ENCODE measurements around the gene TEF.

The TEF gene

DNA sequence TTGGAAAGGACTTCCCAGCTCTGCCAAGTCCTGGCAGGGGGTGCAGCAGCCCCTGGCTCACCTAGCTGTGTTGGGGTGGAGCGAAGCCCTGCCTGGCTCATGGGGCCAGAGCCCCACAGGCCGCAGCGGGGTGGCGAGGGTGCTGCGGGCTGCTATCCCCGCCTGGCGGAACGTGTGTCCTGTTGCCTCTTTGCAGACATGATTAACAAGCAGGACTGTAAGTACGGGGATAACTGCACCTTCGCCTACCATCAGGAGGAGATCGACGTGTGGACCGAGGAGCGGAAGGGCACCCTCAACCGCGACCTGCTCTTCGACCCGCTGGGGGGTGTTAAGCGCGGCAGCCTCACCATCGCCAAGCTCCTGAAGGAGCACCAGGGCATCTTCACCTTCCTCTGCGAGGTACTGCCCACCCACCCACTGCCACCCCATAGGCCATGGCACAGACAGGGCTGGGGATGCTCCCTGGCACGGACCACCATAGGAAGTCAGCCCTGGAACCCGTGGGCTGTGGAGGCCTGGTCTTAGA, 35.9 kb upstream of the TEF start:
- no peak for TF ChIP-seq ZFX (IDR thresholded peaks at IDR 0.05)
- TF ChIP-seq, protein P1, sequence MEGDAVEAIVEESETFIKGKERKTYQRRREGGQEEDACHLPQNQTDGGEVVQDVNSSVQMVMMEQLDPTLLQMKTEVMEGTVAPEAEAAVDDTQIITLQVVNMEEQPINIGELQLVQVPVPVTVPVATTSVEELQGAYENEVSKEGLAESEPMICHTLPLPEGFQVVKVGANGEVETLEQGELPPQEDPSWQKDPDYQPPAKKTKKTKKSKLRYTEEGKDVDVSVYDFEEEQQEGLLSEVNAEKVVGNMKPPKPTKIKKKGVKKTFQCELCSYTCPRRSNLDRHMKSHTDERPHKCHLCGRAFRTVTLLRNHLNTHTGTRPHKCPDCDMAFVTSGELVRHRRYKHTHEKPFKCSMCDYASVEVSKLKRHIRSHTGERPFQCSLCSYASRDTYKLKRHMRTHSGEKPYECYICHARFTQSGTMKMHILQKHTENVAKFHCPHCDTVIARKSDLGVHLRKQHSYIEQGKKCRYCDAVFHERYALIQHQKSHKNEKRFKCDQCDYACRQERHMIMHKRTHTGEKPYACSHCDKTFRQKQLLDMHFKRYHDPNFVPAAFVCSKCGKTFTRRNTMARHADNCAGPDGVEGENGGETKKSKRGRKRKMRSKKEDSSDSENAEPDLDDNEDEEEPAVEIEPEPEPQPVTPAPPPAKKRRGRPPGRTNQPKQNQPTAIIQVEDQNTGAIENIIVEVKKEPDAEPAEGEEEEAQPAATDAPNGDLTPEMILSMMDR (conservative IDR thresholded peaks at IDR 0.05), result no peak
- H3K27ac ChIP-seq, result no peak overlapping the region

DNA sequence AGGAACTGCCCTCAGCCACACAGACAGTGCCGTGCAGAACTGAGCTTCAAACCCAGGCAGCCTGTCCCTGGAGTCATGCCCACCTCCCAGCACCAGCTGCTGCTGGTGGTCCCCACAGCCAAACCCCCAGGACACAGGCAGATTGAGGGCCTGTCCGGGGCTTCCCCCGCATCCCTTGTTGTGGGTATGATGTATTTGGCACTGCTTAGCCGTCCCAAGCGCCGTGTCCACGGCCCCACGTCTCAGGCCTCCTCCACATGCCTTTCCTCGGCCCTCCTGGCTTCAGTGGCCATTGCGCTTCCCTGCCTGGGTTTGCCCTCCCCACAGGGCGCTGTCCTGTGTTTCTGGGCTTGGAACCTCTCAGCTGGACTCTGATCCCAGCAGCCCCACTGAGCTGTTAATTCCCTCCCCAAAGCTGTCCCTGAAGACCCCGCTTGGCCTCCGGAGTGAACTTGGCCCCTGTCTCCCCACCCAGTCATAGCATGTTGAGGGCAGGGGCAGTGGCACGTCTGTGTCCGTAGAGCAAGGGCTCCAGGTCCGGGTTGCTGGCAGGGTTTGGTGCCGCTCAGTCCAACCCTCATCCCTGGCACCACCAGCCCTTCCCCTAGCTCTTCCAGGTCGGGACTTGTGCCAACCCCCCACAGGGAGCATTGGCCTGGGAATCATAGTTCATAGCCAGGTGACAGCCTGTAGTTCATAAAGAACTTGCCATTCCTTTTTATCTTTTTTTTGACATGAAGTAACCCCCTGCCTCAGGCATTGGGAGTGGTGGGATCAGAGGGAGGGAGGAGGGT, 34.5 kb upstream of the TEF start:
- H3K27ac ChIP-seq, result peak overlapping the region; percentile 20
- TF ChIP-seq ZFX (IDR thresholded peaks at IDR 0.05), result no peak
- TF ChIP-seq, protein P1 (conservative IDR thresholded peaks at IDR 0.05), result no peak

DNA sequence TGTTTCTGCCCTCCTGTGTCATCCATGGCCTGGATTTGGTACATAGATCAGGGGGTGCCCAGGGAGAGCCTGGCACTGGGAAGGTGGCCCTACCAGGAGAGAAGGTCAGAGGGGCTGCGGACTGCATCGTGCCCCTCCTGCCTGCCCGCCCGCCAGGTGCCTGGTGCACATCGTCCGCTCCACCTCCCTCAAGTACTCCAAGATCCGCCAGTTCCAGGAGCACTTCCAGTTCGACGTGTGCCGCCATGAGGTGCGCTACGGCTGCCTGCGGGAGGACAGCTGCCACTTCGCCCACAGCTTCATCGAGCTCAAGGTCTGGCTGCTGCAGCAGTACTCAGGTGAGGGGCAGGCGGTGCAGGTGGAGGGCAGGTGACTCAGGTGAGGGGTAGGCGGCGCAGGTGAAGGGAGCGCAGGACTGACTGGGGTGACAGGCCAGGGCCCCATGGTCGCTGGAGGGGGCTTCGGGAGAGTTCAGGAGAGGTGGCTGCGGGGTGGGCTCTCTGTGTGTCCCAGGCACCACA, 32.7 kb upstream of the TEF start:
- no peak overlapping the region for H3K27ac ChIP-seq
- TF ChIP-seq, protein P1 (conservative IDR thresholded peaks at IDR 0.05), result no peak
- no peak for TF ChIP-seq ZFX (IDR thresholded peaks at IDR 0.05)

DNA sequence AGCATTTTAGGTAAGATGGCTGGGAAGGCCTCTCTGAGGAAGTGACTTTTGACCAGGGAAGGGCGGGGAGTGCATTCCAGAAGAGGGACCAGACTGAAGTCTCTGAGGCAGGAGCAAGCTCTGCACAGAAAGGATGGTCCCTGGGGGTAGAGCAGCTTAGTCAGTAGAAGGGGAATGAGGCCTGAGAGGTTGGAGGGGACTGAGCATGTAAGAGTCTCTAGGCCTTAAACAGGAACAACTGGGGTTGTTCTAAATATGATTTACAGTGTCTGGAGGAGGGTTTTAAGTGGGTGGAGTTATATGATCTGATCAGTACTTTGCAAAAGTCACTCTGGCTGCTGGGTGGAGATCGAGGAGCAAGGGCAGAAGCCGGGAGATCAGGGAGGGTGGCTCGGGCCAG, 31.7 kb upstream of the TEF start:
- H3K27ac ChIP-seq, result no peak overlapping the region
- TF ChIP-seq, protein P1 (conservative IDR thresholded peaks at IDR 0.05), result no peak
- no peak for TF ChIP-seq ZFX (IDR thresholded peaks at IDR 0.05)

DNA sequence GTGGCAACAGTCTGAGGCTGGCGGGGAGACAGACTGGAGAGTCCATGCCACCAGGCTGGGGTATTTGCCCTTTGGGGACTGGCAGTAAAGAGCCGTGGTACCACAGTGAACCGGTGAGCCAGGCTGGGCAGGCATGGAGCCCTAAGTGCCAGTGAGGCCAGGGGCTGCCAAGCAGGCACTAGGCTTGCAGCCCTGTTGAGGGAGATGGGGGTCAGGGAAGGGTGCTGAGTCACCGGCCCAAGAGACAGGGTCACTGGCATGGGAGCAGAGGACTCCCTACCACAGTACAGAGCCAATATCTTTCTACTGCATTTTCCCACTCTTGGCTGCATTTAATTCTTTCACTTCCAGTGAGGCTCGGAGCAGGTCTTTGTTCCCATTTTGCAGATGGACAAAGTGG, 30.7 kb upstream of the TEF start:
- no peak overlapping the region for H3K27ac ChIP-seq
- TF ChIP-seq, protein P1 (conservative IDR thresholded peaks at IDR 0.05), result no peak
- TF ChIP-seq ZFX (IDR thresholded peaks at IDR 0.05), result no peak

DNA sequence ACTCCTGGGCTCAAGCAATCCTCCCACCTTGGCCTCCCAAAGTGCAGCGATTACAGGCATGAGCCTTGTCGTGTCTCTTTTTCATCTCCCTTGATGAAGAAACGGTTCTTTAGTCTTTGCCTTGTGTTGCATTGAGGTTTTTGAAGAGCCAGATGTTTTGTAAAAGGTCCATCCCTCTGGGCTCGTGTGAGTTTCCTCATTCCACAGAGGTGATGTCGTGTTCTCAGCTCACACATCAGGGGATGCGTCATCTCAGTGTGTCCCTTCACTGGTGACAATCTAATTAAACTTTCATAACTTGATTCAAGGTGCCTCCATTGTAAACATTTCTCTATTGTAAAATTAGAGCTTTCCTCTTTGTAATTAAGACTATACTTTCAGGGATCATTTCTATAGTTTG, 29.7 kb upstream of the TEF start:
- TF ChIP-seq ZFX (IDR thresholded peaks at IDR 0.05), result no peak
- TF ChIP-seq, protein P1 (conservative IDR thresholded peaks at IDR 0.05), result no peak
- no peak overlapping the region for H3K27ac ChIP-seq

DNA sequence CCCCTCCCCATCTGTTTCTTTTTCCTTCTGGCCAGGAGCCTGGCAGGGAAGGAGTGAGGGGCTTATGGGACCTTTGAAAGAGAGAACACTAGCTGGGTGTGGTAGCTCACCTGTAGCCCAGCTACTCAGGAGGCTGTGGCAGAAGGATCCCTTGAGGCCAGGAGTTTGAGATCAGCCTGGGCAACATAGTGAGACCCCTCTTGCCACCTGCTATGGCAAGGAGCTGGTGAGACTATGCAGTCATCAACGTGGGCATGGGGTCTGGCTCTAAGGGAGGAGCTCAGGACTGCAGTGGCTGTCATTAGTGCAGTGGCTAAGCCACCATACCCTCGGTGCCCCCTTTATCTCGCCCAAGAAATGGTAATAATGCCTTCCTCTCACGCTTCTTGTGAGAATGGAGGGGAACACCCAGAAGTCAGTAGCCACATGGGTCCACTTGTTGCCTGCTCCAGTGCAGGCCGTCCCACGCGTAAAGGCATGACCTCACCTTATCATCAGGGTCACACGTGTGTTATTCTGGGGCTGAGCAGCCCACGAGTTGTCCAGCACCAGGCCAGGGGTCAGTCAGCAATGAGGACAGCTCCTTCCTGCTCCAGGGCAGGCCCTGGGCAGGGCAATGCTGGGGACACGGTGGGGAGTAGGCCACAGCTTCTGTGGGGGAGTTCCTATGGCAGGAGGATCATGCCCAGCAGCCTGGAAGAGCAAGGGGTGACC, 27.7 kb upstream of the TEF start:
- no peak for TF ChIP-seq ZFX (IDR thresholded peaks at IDR 0.05)
- H3K27ac ChIP-seq, result no peak overlapping the region
